ENCODE results near the gene DPP9.
A peak's percentile ranks its signal among the peaks of the same experiment; 100 is the strongest.

The DPP9 gene

GRCh38 chr19:4676955-4677731 is 46.5 kb downstream of the DPP9 start:
- TF ChIP-seq CTCF (IDR thresholded peaks at IDR 0.05; ENCODE audit: low read depth, low read length): peak; percentile 56
- Histone ChIP-seq H3K4me1 (no peaks in the 10 kb centered on the region), H3K4me3 (ENCODE audit: low read depth, low read length) (no peak overlapping the region), H3K9me3 (no peaks in the 10 kb centered on the region), H3K36me3 (peaks cover 18% of the 10 kb centered on the region; the same call in 1 of the 2 replicates), H3K27me3 (no peaks in the 10 kb centered on the region)
- peak; percentile 60 for DNase-seq

DNA sequence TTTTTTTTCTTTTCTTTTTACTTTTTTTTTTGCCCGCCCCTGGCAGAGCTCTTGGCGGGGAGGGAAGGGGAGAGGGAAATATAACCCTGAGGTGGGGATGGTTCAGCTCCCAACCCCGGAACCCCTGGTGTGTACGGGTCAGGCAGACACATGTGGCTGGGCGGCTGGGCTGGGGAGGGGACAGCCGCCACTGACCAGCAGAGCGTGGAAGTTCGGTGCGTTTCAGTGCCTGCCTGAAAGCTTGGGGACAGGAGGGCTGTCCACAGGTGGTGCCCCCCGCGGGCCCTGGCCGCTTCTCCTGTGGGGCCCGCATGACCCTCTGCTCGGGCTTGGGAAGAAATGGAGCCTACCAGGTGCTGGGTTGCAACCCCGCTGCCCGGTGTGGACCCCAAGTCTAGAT is 48.3 kb downstream of the DPP9 start:
- no peak for DNase-seq
- H3K9me3 ChIP-seq: no peaks in the 10 kb centered on the region

DNA sequence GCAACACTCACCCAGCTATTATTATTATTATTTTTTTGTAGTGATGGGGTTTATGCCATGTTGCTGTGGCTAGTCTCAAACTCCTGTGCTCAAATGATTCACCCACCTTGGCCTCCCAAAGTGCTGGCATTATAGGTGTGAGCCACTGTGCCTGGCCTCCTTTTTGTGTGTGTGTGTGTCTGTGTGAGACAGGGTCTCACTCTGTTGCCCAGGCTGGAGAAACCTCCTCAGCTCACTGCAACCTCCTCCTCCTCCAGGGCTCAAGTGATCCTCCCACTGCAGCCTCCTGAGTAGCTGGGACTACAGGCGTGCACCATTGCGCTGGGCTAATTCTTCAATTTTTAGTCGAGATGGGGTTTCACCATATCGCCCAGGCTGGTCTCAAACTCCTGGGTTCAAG is 49.9 kb downstream of the DPP9 start:
- DNase-seq: no peak

More for the DNA sequence above, 48.3 kb downstream of the DPP9 start:
- no peak for TF ChIP-seq CTCF (IDR thresholded peaks at IDR 0.05; ENCODE audit: low read depth, low read length)
- Histone ChIP-seq H3K27me3 (no peaks in the 10 kb centered on the region), H3K36me3 (peaks cover 16% of the 10 kb centered on the region; the same call in 1 of the 2 replicates), H3K4me3 (ENCODE audit: low read depth, low read length) (no peak overlapping the region), H3K4me1 (peaks cover 8% of the 10 kb centered on the region)

GRCh38 chr19:4673216-4673615 is 50.4 kb downstream of the DPP9 start:
- TF ChIP-seq CTCF (IDR thresholded peaks at IDR 0.05; ENCODE audit: low read depth, low read length): no peak
- H3K4me3 ChIP-seq (ENCODE audit: low read depth, low read length): no peak overlapping the region
- DNase-seq: no peak
- no peaks in the 10 kb centered on the region for H3K27me3 ChIP-seq
- H3K36me3 ChIP-seq: peaks cover 16% of the 10 kb centered on the region
- H3K4me1 ChIP-seq: peaks cover 8% of the 10 kb centered on the region
- H3K9me3 ChIP-seq: no peaks in the 10 kb centered on the region

More for the DNA sequence above, 49.9 kb downstream of the DPP9 start:
- Histone ChIP-seq H3K4me3 (ENCODE audit: low read depth, low read length) (no peak overlapping the region), H3K4me1 (peaks cover 8% of the 10 kb centered on the region), H3K9me3 (no peaks in the 10 kb centered on the region), H3K27me3 (no peaks in the 10 kb centered on the region), H3K36me3 (peaks cover 13% of the 10 kb centered on the region; the same call in 1 of the 2 replicates)
- no peak for TF ChIP-seq CTCF (IDR thresholded peaks at IDR 0.05; ENCODE audit: low read depth, low read length)

- Histone ChIP-seq H3K9me3 (no peaks in the 10 kb centered on the region), H3K36me3 (peaks cover 25% of the 10 kb centered on the region), H3K4me1 (peaks cover 8% of the 10 kb centered on the region), H3K27me3 (no peaks in the 10 kb centered on the region), H3K4me3 (ENCODE audit: low read depth, low read length) (no peak overlapping the region)
- TF ChIP-seq CTCF (IDR thresholded peaks at IDR 0.05; ENCODE audit: low read depth, low read length): no peak
- DNase-seq: no peak
Measured at GRCh38 chr19:4671185-4671851, 52.3 kb downstream of the DPP9 start.
